Breast epithelium (tissue), 3 donors: Measurements from ENCODE around the gene SCTR.

Source experiments
- CTCF ChIP-seq, 3 donors: fragments of 450-650 bp; IDR thresholded peaks; one replicate each; pipeline ENCODE4 v1.5.1; 2016 to 2017; ENCODE audit warnings: antibody characterized with exemption in 3 of 3, mild to moderate bottlenecking in 3 of 3, moderate library complexity in 3 of 3
- POLR2A ChIP-seq: fragments of 450-650 bp; IDR thresholded peaks from one replicate; pipeline ENCODE4 v1.6.1; 2016; ENCODE audit warnings: antibody characterized with exemption, mild to moderate bottlenecking, moderate library complexity
- POLR2AphosphoS5 ChIP-seq, 3 donors: sonication (generic); formaldehyde crosslinking; IDR thresholded peaks; one replicate each; pipeline ENCODE4 v1.6.1; 2017; ENCODE audit warnings: antibody characterized with exemption in 3 of 3

GRCh38 chr2:119421741-119422140, 102.5 kb downstream of the SCTR start:
- TF ChIP-seq POLR2A = no peak
- no peak for TF ChIP-seq CTCF (IDR thresholded peaks at IDR 0.05)
- TF ChIP-seq POLR2AphosphoS5 (IDR thresholded peaks at IDR 0.05) = no peak
